Hepatocyte (in vitro differentiated cells): ENCODE measurements around the gene OR4F15. TPM values are rescaled to one million over a fixed set of nuclear protein-coding genes. Genes with fewer than 3 reads are reported as not detected.

ENCODE experiments used
- DNase-seq: peaks from one replicate; pipeline ENCODE4 v3.0.0-alpha.2; 2016; ENCODE audit warnings: low spot score
- H2AFZ ChIP-seq: fragments of 200-600 bp; sonication (generic); 2 replicates; pipeline ENCODE4 v1.6.0; 2016; ENCODE audit warnings: antibody characterized with exemption, mild to moderate bottlenecking
- H3K27ac ChIP-seq: fragments of 200-600 bp; sonication (generic); 2 replicates; pipeline ENCODE4 v1.5.1; 2016; ENCODE audit warnings: mild to moderate bottlenecking
- H3K27me3 ChIP-seq: fragments of 200-600 bp; sonication (generic); 2 replicates; pipeline ENCODE4 v1.6.1; 2016
- H3K36me3 ChIP-seq: fragments of 200-600 bp; sonication (generic); replicated peaks from 2 replicates; pipeline ENCODE4 v1.5.1; 2016; ENCODE audit warnings: low read depth; ENCODE audit not compliant: insufficient read depth
- H3K4me1 ChIP-seq: fragments of 200-600 bp; sonication (generic); 2 replicates; pipeline ENCODE4 v1.5.1; 2016; ENCODE audit warnings: mild to moderate bottlenecking, moderate library complexity; ENCODE audit not compliant: insufficient read depth
- H3K4me2 ChIP-seq: fragments of 200-600 bp; sonication (generic); 2 replicates; pipeline ENCODE4 v1.6.0; 2016
- H3K4me3 ChIP-seq: fragments of 200-600 bp; sonication (generic); 2 replicates; pipeline ENCODE4 v1.5.1; 2016; ENCODE audit warnings: mild to moderate bottlenecking
- H3K79me2 ChIP-seq: fragments of 200-600 bp; sonication (generic); 2 replicates; pipeline ENCODE4 v1.6.0; 2017; ENCODE audit warnings: mild to moderate bottlenecking
- H3K9me2 ChIP-seq: fragments of 200-600 bp; sonication (generic); replicated peaks from 2 replicates; pipeline ENCODE4 v1.6.0; 2017; ENCODE audit warnings: mild to moderate bottlenecking; ENCODE audit not compliant: insufficient read depth
- H3K9me3 ChIP-seq: fragments of 200-600 bp; sonication (generic); 2 replicates; pipeline ENCODE4 v1.5.1; 2016; ENCODE audit warnings: low read depth, mild to moderate bottlenecking
- H4K20me1 ChIP-seq: fragments of 200-600 bp; sonication (generic); 2 replicates; pipeline ENCODE4 v1.6.0; 2016; ENCODE audit warnings: mild to moderate bottlenecking; ENCODE audit not compliant: insufficient read depth, poor library complexity, severe bottlenecking
- EZH2 ChIP-seq: fragments of 200-600 bp; sonication (generic); IDR thresholded peaks from 2 replicates; pipeline ENCODE4 v1.6.1; 2016; ENCODE audit warnings: antibody characterized with exemption, mild to moderate bottlenecking, borderline replicate concordance
- EZH2phosphoT487 ChIP-seq: fragments of 200-600 bp; sonication (generic); IDR thresholded peaks from one replicate; pipeline ENCODE4 v1.6.1; 2018; ENCODE audit warnings: antibody characterized with exemption, mild to moderate bottlenecking, low read depth, moderate library complexity; ENCODE audit not compliant: unreplicated experiment, severe bottlenecking
- WGBS: methylation state at CpG from one replicate; pipeline ENCODE4 v1.1.6; 2016; ENCODE audit warnings: low lambda C conversion rate; ENCODE audit errors: missing lambda C conversion rate; 5-methylcytosine and 5-hydroxymethylcytosine counted together
- polyA plus RNA-seq: library from polyadenylated mRNA; unstranded; fragments of >200 nt; fragmentation: Nextera tagmentation; extraction: Ambion mirVana; gene quantifications from 2 replicates; pipeline ENCODE4 v1.2.1, GENCODE V29; 2016
- total RNA-seq: library from RNA; depleted of rRNA; stranded (reverse); fragments of >200 nt; gene quantifications from 2 replicates; pipeline ENCODE4 v1.2.3, GENCODE V29; 2014
- TF ChIP-seq, protein P1 (sequence below): fragments of 200-600 bp; sonication (generic); IDR thresholded peaks from 2 replicates; pipeline ENCODE4 v1.5.1; 2016; ENCODE audit warnings: antibody characterized with exemption, mild to moderate bottlenecking; ENCODE audit not compliant: poor library complexity

Gene OR4F15
- total and polyA plus RNA-seq, 2 experiments from 2014 or later = not detected

GRCh38 chr15:101803676-101804075 lies 8.3 kb upstream of the OR4F15 start:
- no peaks in the 10 kb centered on the region for H3K4me1 ChIP-seq
- no peaks in the 10 kb centered on the region for H3K27me3 ChIP-seq
- no peaks in the 10 kb centered on the region for H3K36me3 ChIP-seq
- no peaks in the 10 kb centered on the region for H3K9me3 ChIP-seq
- no peaks in the 10 kb centered on the region for H3K9me2 ChIP-seq
- H4K20me1 ChIP-seq = no peaks in the 10 kb centered on the region
- H3K4me2 ChIP-seq = no peak overlapping the region
- TF ChIP-seq EZH2phosphoT487 (no peak), EZH2 (no peak)
- no peak overlapping the region for H3K27ac ChIP-seq
- no peak for DNase-seq
- H2AFZ ChIP-seq = no peak overlapping the region
- no peaks in the 10 kb centered on the region for H3K79me2 ChIP-seq
- no peak overlapping the region for H3K4me3 ChIP-seq
- 85% methylated on average over 5 of the region's 5 CpGs for whole genome bisulfite sequencing

DNA sequence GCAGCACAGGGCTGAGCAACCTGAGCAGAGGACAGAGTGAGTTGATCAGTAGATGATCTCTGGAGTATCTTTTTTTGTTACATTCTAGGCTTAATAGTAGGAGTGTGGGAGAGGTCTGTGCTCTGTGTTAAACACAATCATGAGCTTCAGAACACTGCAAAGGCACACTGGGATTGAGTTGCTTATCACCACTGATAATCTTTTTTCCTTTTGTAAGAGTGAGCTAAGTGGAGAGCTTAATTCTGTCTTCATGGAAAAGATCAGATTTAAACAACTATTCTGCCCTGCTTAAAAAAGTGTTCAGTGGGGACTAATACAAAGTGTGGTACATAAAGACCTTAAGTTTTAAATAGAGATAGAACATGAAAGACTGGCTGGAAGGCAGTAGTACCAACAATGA lies 7.6 kb upstream of the OR4F15 start:
- Histone ChIP-seq H3K27me3 (no peaks in the 10 kb centered on the region), H3K4me2 (no peak overlapping the region), H3K79me2 (no peaks in the 10 kb centered on the region), H3K27ac (no peak overlapping the region), H3K9me3 (no peaks in the 10 kb centered on the region), H3K4me1 (no peaks in the 10 kb centered on the region), H3K36me3 (no peaks in the 10 kb centered on the region), H3K9me2 (no peaks in the 10 kb centered on the region), H2AFZ (no peak overlapping the region), H4K20me1 (no peaks in the 10 kb centered on the region), H3K4me3 (no peak overlapping the region)
- no peak for DNase-seq
- TF ChIP-seq, protein P1, sequence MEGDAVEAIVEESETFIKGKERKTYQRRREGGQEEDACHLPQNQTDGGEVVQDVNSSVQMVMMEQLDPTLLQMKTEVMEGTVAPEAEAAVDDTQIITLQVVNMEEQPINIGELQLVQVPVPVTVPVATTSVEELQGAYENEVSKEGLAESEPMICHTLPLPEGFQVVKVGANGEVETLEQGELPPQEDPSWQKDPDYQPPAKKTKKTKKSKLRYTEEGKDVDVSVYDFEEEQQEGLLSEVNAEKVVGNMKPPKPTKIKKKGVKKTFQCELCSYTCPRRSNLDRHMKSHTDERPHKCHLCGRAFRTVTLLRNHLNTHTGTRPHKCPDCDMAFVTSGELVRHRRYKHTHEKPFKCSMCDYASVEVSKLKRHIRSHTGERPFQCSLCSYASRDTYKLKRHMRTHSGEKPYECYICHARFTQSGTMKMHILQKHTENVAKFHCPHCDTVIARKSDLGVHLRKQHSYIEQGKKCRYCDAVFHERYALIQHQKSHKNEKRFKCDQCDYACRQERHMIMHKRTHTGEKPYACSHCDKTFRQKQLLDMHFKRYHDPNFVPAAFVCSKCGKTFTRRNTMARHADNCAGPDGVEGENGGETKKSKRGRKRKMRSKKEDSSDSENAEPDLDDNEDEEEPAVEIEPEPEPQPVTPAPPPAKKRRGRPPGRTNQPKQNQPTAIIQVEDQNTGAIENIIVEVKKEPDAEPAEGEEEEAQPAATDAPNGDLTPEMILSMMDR = no peak
- TF ChIP-seq EZH2phosphoT487 = no peak
- TF ChIP-seq EZH2 = no peak

DNA sequence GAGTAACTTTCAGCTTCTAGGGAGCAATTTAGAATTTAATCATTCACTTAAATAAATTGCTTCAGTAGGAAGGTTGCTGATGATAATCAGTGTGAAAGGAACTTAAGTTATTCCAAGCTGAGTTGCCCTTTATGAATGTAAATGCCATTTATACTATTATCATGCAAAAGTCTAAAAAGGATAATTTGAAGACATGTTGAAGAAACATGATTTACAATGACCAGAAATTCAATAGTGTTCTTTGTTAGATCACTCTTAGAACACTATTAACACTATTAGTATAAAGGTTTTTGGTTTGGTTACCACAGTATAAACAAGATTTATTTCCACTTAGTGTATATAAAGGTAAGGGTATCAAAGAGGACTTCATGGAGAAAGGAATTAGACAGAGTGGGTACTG lies 7.1 kb upstream of the OR4F15 start:
- H3K36me3 ChIP-seq = no peaks in the 10 kb centered on the region
- H3K4me2 ChIP-seq = no peak overlapping the region
- no peak for DNase-seq
- no peak overlapping the region for H3K4me3 ChIP-seq
- no peaks in the 10 kb centered on the region for H3K9me3 ChIP-seq
- no peak overlapping the region for H3K27ac ChIP-seq
- H3K4me1 ChIP-seq = no peaks in the 10 kb centered on the region
- H2AFZ ChIP-seq = no peak overlapping the region
- H3K27me3 ChIP-seq = no peaks in the 10 kb centered on the region
- no peaks in the 10 kb centered on the region for H4K20me1 ChIP-seq
- no peak for TF ChIP-seq EZH2phosphoT487
- TF ChIP-seq, protein P1 = no peak
- no peak for TF ChIP-seq EZH2
- H3K9me2 ChIP-seq = no peaks in the 10 kb centered on the region
- H3K79me2 ChIP-seq = no peaks in the 10 kb centered on the region

DNA sequence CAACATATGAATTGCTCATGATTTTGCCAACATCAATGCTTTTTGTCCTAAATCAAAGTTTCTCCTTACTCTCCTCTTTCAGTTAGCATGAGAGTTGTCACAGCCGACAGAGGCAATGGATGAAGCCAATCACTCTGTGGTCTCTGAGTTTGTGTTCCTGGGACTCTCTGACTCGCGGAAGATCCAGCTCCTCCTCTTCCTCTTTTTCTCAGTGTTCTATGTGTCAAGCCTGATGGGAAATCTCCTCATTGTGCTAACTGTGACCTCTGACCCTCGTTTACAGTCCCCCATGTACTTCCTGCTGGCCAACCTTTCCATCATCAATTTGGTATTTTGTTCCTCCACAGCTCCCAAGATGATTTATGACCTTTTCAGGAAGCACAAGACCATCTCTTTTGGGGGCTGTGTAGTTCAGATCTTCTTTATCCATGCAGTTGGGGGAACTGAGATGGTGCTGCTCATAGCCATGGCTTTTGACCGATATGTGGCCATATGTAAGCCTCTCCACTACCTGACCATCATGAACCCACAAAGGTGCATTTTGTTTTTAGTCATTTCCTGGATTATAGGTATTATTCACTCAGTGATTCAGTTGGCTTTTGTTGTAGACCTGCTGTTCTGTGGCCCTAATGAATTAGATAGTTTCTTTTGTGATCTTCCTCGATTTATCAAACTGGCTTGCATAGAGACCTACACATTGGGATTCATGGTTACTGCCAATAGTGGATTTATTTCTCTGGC lies 6.2 kb upstream of the OR4F15 start:
- Histone ChIP-seq H3K27me3 (no peaks in the 10 kb centered on the region), H3K4me3 (no peak overlapping the region), H3K36me3 (no peaks in the 10 kb centered on the region), H3K4me1 (no peaks in the 10 kb centered on the region), H4K20me1 (no peaks in the 10 kb centered on the region), H3K4me2 (no peak overlapping the region), H3K79me2 (no peaks in the 10 kb centered on the region), H3K9me2 (no peaks in the 10 kb centered on the region), H3K9me3 (no peaks in the 10 kb centered on the region), H3K27ac (no peak overlapping the region), H2AFZ (no peak overlapping the region)
- no peak for DNase-seq
- 87% methylated on average over 6 of the region's 6 CpGs for WGBS
- TF ChIP-seq EZH2phosphoT487 = no peak
- TF ChIP-seq, protein P1 = no peak
- no peak for TF ChIP-seq EZH2
